ENCODE measurements around the gene ADAD2. TPM values are rescaled to one million over a fixed set of nuclear protein-coding genes. Genes with fewer than 3 reads are reported as not detected.

The ADAD2 gene
- total and polyA plus RNA-seq, 2 donors (not counting 3 experiments of a cell fraction or from before 2014, with no cell fraction given) = 0.04 TPM; not detected in 1

DNA sequence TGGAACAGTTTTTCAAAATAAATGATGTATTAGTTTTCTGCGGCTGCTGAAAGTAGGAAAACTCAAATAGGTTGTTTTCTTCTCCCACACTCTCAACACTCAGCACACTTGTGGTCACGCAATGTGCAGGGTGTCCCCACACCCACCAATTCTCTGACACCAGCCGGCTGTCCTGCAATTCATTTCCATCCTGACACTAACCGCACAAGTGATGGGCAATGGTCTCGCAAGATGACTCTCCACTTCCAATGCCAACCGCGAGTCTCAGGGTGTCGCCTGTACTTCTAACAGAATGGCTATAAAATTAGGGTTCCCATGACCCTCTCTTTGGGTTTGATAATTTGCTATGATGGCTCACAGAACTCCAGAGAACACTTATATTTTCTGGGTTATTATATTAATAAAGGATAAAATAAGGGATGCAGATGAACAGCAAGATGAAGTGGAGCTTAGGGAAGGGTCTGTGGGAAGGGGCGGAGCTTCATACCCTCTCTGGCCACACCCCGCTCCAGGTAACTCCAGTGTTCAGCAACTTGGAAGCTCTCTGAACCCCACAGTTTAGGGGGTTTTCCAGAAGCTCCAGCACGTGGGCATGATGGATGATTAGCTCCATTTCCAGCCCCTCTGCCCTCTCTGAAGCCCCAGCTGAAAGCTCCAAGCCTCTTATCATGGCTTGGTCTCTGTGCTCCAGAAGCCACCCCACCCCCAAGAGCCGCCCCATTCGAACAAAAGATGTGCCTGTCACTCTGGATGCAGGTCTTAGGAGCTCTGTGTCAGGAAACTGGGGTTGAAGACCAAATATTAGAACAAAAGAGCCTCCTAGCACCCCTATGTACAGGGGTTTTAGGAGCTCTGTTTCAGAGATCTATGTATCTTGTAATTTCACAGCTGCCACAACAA, 23.9 kb upstream of the ADAD2 start:
- no peak overlapping the region for H3K27ac ChIP-seq (ENCODE audit: insufficient read depth, low read depth, low read length)
- no peak for DNase-seq (ENCODE audit: low read depth, low spot score)
- ChIA-PET POLR2A (no interaction called here), CTCF (interaction anchor here (1.2 to 2.5 kb wide), 3 partner anchors 10 to 20 kb away, joined by 4 to 9 read pairs (median 5); partner anchors contain the start of gene TAF1C)
- H3K9me1 ChIP-seq (replicated peaks; ENCODE audit: control insufficient read depth, extremely low read depth, insufficient read depth, low read length) = no peaks in the 10 kb centered on the region
- no peak overlapping the region for H3K9ac ChIP-seq (replicated peaks; ENCODE audit: extremely low read depth, insufficient read depth, low read length)
- TF ChIP-seq, protein P1, sequence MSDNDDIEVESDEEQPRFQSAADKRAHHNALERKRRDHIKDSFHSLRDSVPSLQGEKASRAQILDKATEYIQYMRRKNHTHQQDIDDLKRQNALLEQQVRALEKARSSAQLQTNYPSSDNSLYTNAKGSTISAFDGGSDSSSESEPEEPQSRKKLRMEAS (IDR thresholded peaks at IDR 0.05; ENCODE audit: insufficient read depth, insufficient read length) = no peak
- TF ChIP-seq EZH2 (IDR thresholded peaks at IDR 0.05; ENCODE audit: borderline replicate concordance, low read depth, low read length, severe bottlenecking) = no peak
- no peak for TF ChIP-seq FOS (IDR thresholded peaks at IDR 0.05; ENCODE audit: borderline replicate concordance, insufficient read depth, low read length)
- no peaks in the 10 kb centered on the region for H3K79me2 ChIP-seq (ENCODE audit: control insufficient read depth, insufficient read depth, low read length)
- no peaks in the 10 kb centered on the region for H4K20me1 ChIP-seq (replicated peaks; ENCODE audit: control insufficient read depth, extremely low read depth, insufficient read depth, low read length)
- H3K27me3 ChIP-seq (ENCODE audit: control insufficient read depth in 2 of 2, insufficient read depth in 2 of 2, low read length in 2 of 2) = peaks cover 12 to 15% of the 10 kb centered on the region in 2 experiments
- H3K4me2 ChIP-seq (ENCODE audit: insufficient read depth, low read length) = no peak overlapping the region
- H3K4me1 ChIP-seq (ENCODE audit: control insufficient read depth, extremely low read depth, insufficient read depth, low read length) = no peaks in the 10 kb centered on the region
- no peak for FAIRE-seq
- H3K9me3 ChIP-seq (replicated peaks; ENCODE audit: control insufficient read depth, insufficient read depth, low read length) = no peaks in the 10 kb centered on the region
- dilution Hi-C loops (cut with MboI; ENCODE audit: extremely low pct_ligation_motif_present, low sequenced_read_pairs) = no loop called here
- intact Hi-C loops (cut with micrococcal nuclease) = no loop called here
- no peak overlapping the region for H3K4me3 ChIP-seq (replicated peaks in 1 of 3; ENCODE audit: insufficient read depth in 1 of 3, low read depth in 1 of 3, low read length in 3 of 3)
- no TSS peak for BruUV-seq (replicated peaks)
- no peaks in the 10 kb centered on the region for H3K36me3 ChIP-seq (ENCODE audit: control insufficient read depth in 2 of 2, extremely low read depth in 1 of 2, insufficient read depth in 2 of 2, low read length in 2 of 2)
- H2AFZ ChIP-seq (ENCODE audit: low read depth, low read length) = no peak overlapping the region

DNA sequence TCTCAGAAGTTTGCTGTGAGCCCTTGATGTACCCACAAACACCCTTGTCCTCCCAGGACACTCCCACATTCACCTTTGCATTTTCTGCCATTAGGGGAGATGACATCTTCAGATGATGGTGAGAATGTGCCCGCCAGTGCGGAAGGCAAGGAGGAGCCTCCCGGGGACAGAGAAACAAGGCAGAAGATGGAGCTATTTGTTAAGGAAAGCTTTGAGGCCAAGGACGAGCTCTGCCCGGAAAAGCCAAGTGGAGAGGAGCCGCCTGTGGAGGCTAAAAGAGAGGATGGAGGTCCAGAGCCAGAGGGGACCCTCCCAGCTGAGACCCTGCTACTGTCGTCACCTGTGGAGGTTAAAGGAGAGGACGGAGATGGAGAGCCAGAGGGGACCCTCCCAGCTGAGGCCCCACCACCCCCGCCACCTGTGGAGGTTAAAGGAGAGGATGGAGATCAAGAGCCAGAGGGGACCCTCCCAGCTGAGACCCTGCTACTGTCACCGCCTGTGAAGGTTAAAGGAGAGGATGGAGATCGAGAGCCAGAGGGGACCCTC, 21.1 kb upstream of the ADAD2 start:
- dilution Hi-C loops (cut with MboI; ENCODE audit: extremely low pct_ligation_motif_present, low sequenced_read_pairs) (no loop called here), intact Hi-C loops (cut with micrococcal nuclease) (no loop called here)
- Histone ChIP-seq H2AFZ (ENCODE audit: low read depth, low read length) (no peak overlapping the region), H3K9me1 (replicated peaks; ENCODE audit: control insufficient read depth, extremely low read depth, insufficient read depth, low read length) (no peaks in the 10 kb centered on the region), H3K4me3 (replicated peaks in 1 of 3; ENCODE audit: insufficient read depth in 1 of 3, low read depth in 1 of 3, low read length in 3 of 3) (no peak overlapping the region), H3K4me2 (ENCODE audit: insufficient read depth, low read length) (no peak overlapping the region), H3K36me3 (ENCODE audit: control insufficient read depth in 2 of 2, extremely low read depth in 1 of 2, insufficient read depth in 2 of 2, low read length in 2 of 2) (no peaks in the 10 kb centered on the region), H4K20me1 (replicated peaks; ENCODE audit: control insufficient read depth, extremely low read depth, insufficient read depth, low read length) (no peaks in the 10 kb centered on the region), H3K9me3 (replicated peaks; ENCODE audit: control insufficient read depth, insufficient read depth, low read length) (no peaks in the 10 kb centered on the region), H3K27ac (ENCODE audit: insufficient read depth, low read depth, low read length) (no peak overlapping the region), H3K9ac (replicated peaks; ENCODE audit: extremely low read depth, insufficient read depth, low read length) (no peak overlapping the region), H3K27me3 (ENCODE audit: control insufficient read depth in 2 of 2, insufficient read depth in 2 of 2, low read length in 2 of 2) (peaks cover 1 to 3% of the 10 kb centered on the region in 2 experiments), H3K79me2 (ENCODE audit: control insufficient read depth, insufficient read depth, low read length) (no peaks in the 10 kb centered on the region), H3K4me1 (ENCODE audit: control insufficient read depth, extremely low read depth, insufficient read depth, low read length) (no peaks in the 10 kb centered on the region)
- DNase-seq (ENCODE audit: low read depth, low spot score) (no peak), FAIRE-seq (no peak)
- TF ChIP-seq, protein P2, sequence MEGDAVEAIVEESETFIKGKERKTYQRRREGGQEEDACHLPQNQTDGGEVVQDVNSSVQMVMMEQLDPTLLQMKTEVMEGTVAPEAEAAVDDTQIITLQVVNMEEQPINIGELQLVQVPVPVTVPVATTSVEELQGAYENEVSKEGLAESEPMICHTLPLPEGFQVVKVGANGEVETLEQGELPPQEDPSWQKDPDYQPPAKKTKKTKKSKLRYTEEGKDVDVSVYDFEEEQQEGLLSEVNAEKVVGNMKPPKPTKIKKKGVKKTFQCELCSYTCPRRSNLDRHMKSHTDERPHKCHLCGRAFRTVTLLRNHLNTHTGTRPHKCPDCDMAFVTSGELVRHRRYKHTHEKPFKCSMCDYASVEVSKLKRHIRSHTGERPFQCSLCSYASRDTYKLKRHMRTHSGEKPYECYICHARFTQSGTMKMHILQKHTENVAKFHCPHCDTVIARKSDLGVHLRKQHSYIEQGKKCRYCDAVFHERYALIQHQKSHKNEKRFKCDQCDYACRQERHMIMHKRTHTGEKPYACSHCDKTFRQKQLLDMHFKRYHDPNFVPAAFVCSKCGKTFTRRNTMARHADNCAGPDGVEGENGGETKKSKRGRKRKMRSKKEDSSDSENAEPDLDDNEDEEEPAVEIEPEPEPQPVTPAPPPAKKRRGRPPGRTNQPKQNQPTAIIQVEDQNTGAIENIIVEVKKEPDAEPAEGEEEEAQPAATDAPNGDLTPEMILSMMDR (IDR thresholded peaks at IDR 0.05; ENCODE audit: extremely low read depth in 1 of 2, insufficient read depth in 1 of 2, low read depth in 1 of 2, low read length in 2 of 2) = no peak
- TF ChIP-seq GATA2 (IDR thresholded peaks at IDR 0.05; ENCODE audit: insufficient read depth, insufficient read length, low read depth, low read length) (no peak), POLR2A (IDR thresholded peaks at IDR 0.05; ENCODE audit: low read depth, low read length) (no peak), JUN (IDR thresholded peaks at IDR 0.05; ENCODE audit: borderline replicate concordance, insufficient read depth, insufficient read length, low read depth) (no peak), FOS (IDR thresholded peaks at IDR 0.05; ENCODE audit: borderline replicate concordance, insufficient read depth, low read length) (no peak), POLR2AphosphoS5 (IDR thresholded peaks at IDR 0.05; ENCODE audit: insufficient read depth, low read depth, low read length) (no peak), MYC (IDR thresholded peaks at IDR 0.05; ENCODE audit: low read depth, low read length) (no peak), EZH2 (IDR thresholded peaks at IDR 0.05; ENCODE audit: borderline replicate concordance, low read depth, low read length, severe bottlenecking) (no peak)
- TF ChIP-seq, protein P1 (IDR thresholded peaks at IDR 0.05; ENCODE audit: insufficient read depth, insufficient read length) = no peak
- POLR2A ChIA-PET = no interaction called here
- BruUV-seq (replicated peaks) = no TSS peak
- CTCF ChIA-PET = interaction anchor here (0.7 to 2.2 kb wide), 3 partner anchors 9 to 17 kb away, joined by 4 to 12 read pairs (median 6); partner anchors contain the start of gene TAF1C
